Hepatic stellate cell (primary cell): ENCODE measurements around the gene DPP10.

Source experiments
- DNase-seq: peaks from one replicate; pipeline ENCODE4 v3.0.0; 2011; ENCODE audit warnings: low spot score

DPP10 gene

GRCh38 chr2:115739574-115739973, 1297.1 kb downstream of the DPP10 start:
- DNase-seq: no peak

- DNase-seq: no peak
These were observed 1303.7 kb downstream of the DPP10 start for GRCh38 chr2:115746151-115746550.

DNA sequence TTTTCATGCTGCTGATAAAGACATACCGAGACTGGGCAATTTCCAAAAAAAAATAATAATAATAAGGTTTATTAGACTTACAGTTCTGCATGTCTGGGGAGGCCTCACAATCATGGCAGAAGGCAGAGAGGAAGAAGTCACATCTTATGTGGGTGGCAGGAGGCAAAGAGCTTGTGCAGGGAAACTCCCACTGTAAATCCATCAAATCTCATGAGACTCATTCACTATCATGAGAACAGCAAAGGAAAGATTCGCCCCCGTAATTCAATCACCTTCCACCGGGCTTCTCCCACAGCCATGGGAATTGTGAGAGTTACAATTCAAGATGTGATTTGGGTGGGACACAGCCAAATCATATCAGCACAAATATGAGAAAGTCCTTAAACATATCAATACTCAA, 1314.8 kb downstream of the DPP10 start:
- DNase-seq: no peak

GRCh38 chr2:115763601-115764000, 1321.2 kb downstream of the DPP10 start:
- no peak for DNase-seq

- DNase-seq: no peak
These were observed 1329.1 kb downstream of the DPP10 start for GRCh38 chr2:115771516-115771915.

- no peak for DNase-seq
These were observed 1331.9 kb downstream of the DPP10 start for GRCh38 chr2:115774361-115774760.

GRCh38 chr2:115779085-115779632, 1336.7 kb downstream of the DPP10 start:
- DNase-seq: no peak

DNA sequence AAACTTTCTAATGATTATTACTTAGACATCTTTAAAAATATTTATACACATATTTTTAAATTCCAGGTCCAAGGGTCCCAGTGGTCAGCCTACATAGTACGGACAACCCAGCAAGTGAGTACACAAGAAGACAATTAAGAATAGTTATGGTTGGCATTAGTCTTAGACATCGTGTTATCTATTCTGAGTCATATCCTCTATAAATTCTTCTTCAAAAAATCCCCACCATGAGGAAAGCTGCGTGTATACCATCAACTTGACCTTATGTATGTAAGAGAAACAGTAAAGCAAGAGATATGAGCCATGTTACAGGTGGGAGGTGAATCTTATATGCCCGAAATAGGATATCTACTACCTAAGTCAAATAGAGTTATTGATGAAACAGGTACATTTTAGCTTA, 1339.8 kb downstream of the DPP10 start:
- DNase-seq: no peak

- no peak for DNase-seq
These were observed 1353.6 kb downstream of the DPP10 start for GRCh38 chr2:115796078-115796477.

- DNase-seq: no peak
These were observed 1364.8 kb downstream of the DPP10 start for GRCh38 chr2:115807276-115807675.

DNA sequence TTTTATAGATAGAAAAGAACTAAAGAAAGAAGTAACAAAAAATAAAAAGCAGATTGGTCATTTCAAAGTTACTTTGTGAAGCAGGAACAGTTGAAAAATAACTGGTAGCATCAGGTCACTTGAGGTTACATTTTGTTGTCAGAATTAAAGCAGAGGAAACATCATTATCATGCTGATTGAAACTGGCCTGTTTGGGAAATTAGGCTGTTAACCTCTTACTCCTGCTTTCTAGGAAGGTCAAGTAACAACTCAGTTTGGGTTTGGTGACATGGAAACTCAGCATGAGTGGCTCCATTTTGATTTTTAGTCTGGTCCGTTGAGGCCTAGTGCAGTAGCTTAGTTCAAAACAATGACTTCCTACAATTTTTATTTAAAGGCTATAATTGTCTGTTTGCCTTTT, 1383.5 kb downstream of the DPP10 start:
- no peak for DNase-seq

DNA sequence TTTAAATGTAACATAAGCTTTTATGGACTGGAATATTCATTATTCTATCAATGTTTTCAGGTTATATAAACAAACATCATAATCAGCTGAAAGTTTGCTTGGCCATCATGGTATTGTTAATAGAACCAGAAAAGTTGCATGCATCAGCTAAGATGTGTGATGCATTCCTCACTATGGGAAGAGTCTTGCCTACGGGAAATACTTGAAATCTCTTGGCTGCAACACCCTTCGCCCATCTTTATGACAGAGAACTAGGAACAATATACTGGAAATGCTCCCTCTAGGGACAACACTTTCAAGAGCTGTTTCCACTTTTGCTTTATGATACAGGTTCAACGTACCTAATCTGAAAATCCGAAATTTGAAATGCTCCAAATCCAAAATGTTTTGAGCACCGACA, 1390.8 kb downstream of the DPP10 start:
- DNase-seq: no peak

GRCh38 chr2:115838539-115838938, 1396.1 kb downstream of the DPP10 start:
- no peak for DNase-seq

- no peak for DNase-seq
These were observed 1399.9 kb downstream of the DPP10 start for GRCh38 chr2:115842306-115842705.

DNA sequence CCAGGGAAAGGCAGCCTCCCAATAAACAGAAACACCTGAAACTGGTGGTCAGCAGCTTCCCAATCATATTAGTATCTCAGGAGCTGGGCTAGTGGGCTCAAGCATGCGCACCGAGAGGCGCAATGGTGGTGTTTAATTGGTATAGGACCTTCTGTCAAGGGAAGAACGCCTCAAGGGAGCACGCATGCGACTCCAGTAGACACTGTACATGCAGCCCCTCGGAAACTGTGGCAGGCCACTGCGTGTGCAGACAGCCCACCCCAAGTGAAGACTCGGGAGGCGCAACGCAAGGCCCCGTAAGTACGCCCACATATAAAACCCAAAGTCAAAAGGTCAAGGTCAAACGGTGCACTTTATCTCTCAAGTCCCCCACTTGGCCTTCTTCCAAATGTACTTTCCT, 1405.8 kb downstream of the DPP10 start:
- DNase-seq: no peak

GRCh38 chr2:115867024-115867423, 1424.6 kb downstream of the DPP10 start:
- no peak for DNase-seq

GRCh38 chr2:115874427-115874826, 1432.0 kb downstream of the DPP10 start:
- DNase-seq: no peak

DNA sequence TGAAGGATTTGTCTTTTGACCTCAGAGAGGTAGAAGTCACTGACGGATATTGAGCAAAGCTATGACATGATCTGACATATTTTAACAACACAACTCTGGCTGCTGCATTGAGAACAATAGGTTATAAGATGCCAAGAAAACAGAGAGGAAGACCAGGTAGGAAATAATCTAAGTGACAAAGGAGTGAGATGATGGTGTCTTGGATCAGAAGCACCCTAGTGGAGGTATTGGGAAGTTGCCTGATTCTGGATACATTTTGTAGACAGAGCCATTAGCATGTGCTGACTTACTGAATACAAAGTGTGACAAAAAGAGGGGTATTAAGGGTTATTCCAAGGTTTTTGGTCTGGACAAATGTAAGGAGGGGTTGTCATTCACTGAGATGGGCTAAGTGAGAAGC, 1438.1 kb downstream of the DPP10 start:
- DNase-seq: no peak

- DNase-seq: no peak
These were observed 1444.9 kb downstream of the DPP10 start for GRCh38 chr2:115887209-115887776.
